ENCODE data around the gene MACROD1. TPM values are rescaled to one million over a fixed set of nuclear protein-coding genes. Genes with fewer than 3 reads are reported as not detected.
A peak's percentile ranks its signal among the peaks of the same experiment; 100 is the strongest.

Gene MACROD1
- total RNA-seq, 2 donors from 2014 or later, result 24.7 to 65.4 TPM

- TF ChIP-seq CTCF (IDR thresholded peaks at IDR 0.05) (no peak), POLR2A (IDR thresholded peaks at IDR 0.05) (no peak)
- intact Hi-C loops (cut with DNase I), result no loop called here
- no peaks in the 10 kb centered on the region for H3K27me3 ChIP-seq
- WGBS, 2 donors, result 63 to 99% methylated on average over 1 to 4 of the region's 4 CpGs
- DNase-seq (no peak), ATAC-seq (no peak)
- peaks cover 15% of the 10 kb centered on the region for H3K4me1 ChIP-seq
- H3K9me3 ChIP-seq, result no peaks in the 10 kb centered on the region
- H3K36me3 ChIP-seq (replicated peaks in 1 of 2; ENCODE audit: insufficient read depth in 1 of 2, low read depth in 2 of 2), result no peaks in the 10 kb centered on the region
- no peak overlapping the region for H3K4me3 ChIP-seq
- H3K27ac ChIP-seq, result no peak overlapping the region
Observed at GRCh38 chr11:64038500-64038899, 127.4 kb downstream of the MACROD1 start.

GRCh38 chr11:64037027-64037634 lies 128.8 kb downstream of the MACROD1 start:
- H3K36me3 ChIP-seq (replicated peaks in 1 of 2; ENCODE audit: insufficient read depth in 1 of 2, low read depth in 2 of 2), result no peaks in the 10 kb centered on the region
- peaks cover 15% of the 10 kb centered on the region for H3K4me1 ChIP-seq
- no peaks in the 10 kb centered on the region for H3K27me3 ChIP-seq
- no peak overlapping the region for H3K27ac ChIP-seq
- 0 to 46% methylated on average over 2 to 23 of the region's 23 CpGs for WGBS, 2 donors
- intact Hi-C loops (cut with DNase I), result no loop called here
- no peak for TF ChIP-seq POLR2A (IDR thresholded peaks at IDR 0.05)
- TF ChIP-seq CTCF (IDR thresholded peaks at IDR 0.05), result no peak
- H3K4me3 ChIP-seq, result no peak overlapping the region
- ATAC-seq (peak; percentile 5), DNase-seq (no peak)
- H3K9me3 ChIP-seq, result no peaks in the 10 kb centered on the region

- 2 to 13% methylated on average over 9 to 60 of the region's 85 CpGs for WGBS, 2 donors
- Histone ChIP-seq H3K27ac (no peak overlapping the region), H3K4me3 (peak overlapping the region; percentile 15 to 47), H3K36me3 (replicated peaks in 1 of 2; ENCODE audit: insufficient read depth in 1 of 2, low read depth in 2 of 2) (no peaks in the 10 kb centered on the region), H3K9me3 (no peaks in the 10 kb centered on the region), H3K27me3 (no peaks in the 10 kb centered on the region), H3K4me1 (peaks cover 15% of the 10 kb centered on the region)
- TF ChIP-seq CTCF (IDR thresholded peaks at IDR 0.05) (no peak), POLR2A (IDR thresholded peaks at IDR 0.05) (no peak)
- DNase-seq (peak in 3 of 4 donors; percentile 12 to 33 (median 27)), ATAC-seq (peak; percentile 51)
- intact Hi-C loops (cut with DNase I), result no loop called here
Observed at GRCh38 chr11:64036087-64037026, 129.6 kb downstream of the MACROD1 start.

GRCh38 chr11:64035576-64035975 lies 130.3 kb downstream of the MACROD1 start, which contains the start of gene FLRT1:
Gene FLRT1, plus strand, starts transcription at chr11:64035931. Its CDS starts 80,337 bp downstream, at chr11:64116268.
- 1% methylated on average over 25 of the region's 64 CpGs; no CpG with 5 or more reads in 1 of the 2 donors for WGBS, 2 donors
- H3K27me3 ChIP-seq, result no peaks in the 10 kb centered on the region
- no peak for DNase-seq

More at GRCh38 chr11:64035576-64035975, 130.3 kb downstream of the MACROD1 start, which contains the start of gene FLRT1:
- intact Hi-C loops (cut with DNase I), result no loop called here
- Histone ChIP-seq H3K27ac (no peak within 1 kb of the TSS), H3K4me3 (peak within 1 kb of the TSS; percentile 15 to 47), H3K36me3 (replicated peaks in 1 of 2; ENCODE audit: insufficient read depth in 1 of 2, low read depth in 2 of 2) (no peaks in the 10 kb centered on the region), H3K9me3 (no peaks in the 10 kb centered on the region), H3K4me1 (peaks cover 15% of the 10 kb centered on the region)
- TF ChIP-seq CTCF (IDR thresholded peaks at IDR 0.05) (no peak), POLR2A (IDR thresholded peaks at IDR 0.05) (no peak)
- ATAC-seq, result peak; percentile 8
